Nephron progenitor cell (in vitro differentiated cells): ENCODE data around the gene GLOD4.

Experiments
- DNase-seq: peaks from one replicate; pipeline ENCODE4 v3.0.0; 2021
- H3K27ac Mint-ChIP-seq: 2 replicates; pipeline ENCODE4 v1.8.0; 2021; ENCODE audit warnings: mild to moderate bottlenecking, moderate library complexity, mixed read lengths
- H3K27me3 Mint-ChIP-seq: 2 replicates; pipeline ENCODE4 v1.8.0; 2021; ENCODE audit warnings: mild to moderate bottlenecking, low read depth, mixed read lengths; ENCODE audit not compliant: poor library complexity
- H3K36me3 Mint-ChIP-seq: 2 replicates; pipeline ENCODE4 v1.8.0; 2021; ENCODE audit warnings: low read depth, mixed read lengths
- H3K4me1 Mint-ChIP-seq: 2 replicates; pipeline ENCODE4 v1.8.0; 2021; ENCODE audit warnings: mixed read lengths
- H3K4me3 Mint-ChIP-seq: 2 replicates; pipeline ENCODE4 v1.8.0; 2021; ENCODE audit warnings: mild to moderate bottlenecking, moderate library complexity, mixed read lengths
- H3K9me3 Mint-ChIP-seq: 2 replicates; pipeline ENCODE4 v1.8.0; 2021; ENCODE audit warnings: mild to moderate bottlenecking, moderate library complexity, mixed read lengths
- TF ChIP-seq, protein P1 (sequence below): fragments of 200-600 bp; sonication (generic); IDR thresholded peaks from 2 replicates; pipeline ENCODE4 v1.5.0; 2021; ENCODE audit warnings: antibody characterized with exemption

Gene GLOD4

DNA sequence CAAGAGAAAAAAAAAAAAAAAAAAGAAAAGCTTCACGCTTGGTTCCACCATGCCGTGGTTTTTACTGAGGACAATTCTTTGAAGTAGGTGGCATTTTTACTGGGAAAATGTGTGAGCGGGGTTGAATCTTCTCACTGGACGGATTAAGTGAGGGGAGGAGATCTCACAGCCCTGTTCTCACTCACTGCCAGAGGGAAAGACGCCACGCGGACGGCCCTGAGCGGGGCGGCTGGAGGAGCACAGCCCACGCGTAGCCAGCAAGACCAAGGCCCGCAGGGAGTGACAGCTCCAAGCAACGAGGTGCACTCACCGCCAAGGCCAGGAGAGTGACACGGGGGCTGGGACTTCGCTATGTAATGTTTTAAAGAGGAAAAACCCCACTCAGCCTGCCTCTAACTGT is 43.1 kb upstream of the GLOD4 start:
- no peak for DNase-seq
- peaks cover 8% of the 10 kb centered on the region for H3K9me3 Mint-ChIP-seq
- peak overlapping the region; percentile 73 for H3K27ac Mint-ChIP-seq
- H3K27me3 Mint-ChIP-seq: no peaks in the 10 kb centered on the region
- H3K36me3 Mint-ChIP-seq: peaks cover 44% of the 10 kb centered on the region
- peaks cover 16% of the 10 kb centered on the region for H3K4me1 Mint-ChIP-seq
- H3K4me3 Mint-ChIP-seq: no peak overlapping the region
- TF ChIP-seq, protein P1, sequence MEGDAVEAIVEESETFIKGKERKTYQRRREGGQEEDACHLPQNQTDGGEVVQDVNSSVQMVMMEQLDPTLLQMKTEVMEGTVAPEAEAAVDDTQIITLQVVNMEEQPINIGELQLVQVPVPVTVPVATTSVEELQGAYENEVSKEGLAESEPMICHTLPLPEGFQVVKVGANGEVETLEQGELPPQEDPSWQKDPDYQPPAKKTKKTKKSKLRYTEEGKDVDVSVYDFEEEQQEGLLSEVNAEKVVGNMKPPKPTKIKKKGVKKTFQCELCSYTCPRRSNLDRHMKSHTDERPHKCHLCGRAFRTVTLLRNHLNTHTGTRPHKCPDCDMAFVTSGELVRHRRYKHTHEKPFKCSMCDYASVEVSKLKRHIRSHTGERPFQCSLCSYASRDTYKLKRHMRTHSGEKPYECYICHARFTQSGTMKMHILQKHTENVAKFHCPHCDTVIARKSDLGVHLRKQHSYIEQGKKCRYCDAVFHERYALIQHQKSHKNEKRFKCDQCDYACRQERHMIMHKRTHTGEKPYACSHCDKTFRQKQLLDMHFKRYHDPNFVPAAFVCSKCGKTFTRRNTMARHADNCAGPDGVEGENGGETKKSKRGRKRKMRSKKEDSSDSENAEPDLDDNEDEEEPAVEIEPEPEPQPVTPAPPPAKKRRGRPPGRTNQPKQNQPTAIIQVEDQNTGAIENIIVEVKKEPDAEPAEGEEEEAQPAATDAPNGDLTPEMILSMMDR: no peak

DNA sequence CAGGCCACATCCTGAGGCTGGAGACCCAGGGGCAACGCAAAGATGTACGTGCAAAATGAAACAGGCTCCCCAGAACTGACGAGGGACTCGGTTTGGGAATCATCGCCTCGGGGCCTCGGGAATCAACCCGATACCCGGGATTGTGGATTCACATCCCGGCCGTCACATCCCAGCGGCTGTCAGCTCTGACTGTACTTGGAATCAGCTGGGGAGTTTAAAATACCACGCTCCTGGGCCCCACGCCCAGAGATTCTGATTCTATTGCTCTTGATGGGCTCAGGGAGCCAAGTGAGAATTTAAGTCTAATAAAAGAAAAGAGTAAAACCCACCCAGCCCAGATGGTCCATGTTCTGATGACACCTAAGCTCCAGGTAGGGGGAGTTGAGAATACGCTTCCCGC is 42.3 kb upstream of the GLOD4 start:
- H3K4me3 Mint-ChIP-seq: no peak overlapping the region
- H3K27ac Mint-ChIP-seq: peak overlapping the region; percentile 73
- H3K4me1 Mint-ChIP-seq: peaks cover 13% of the 10 kb centered on the region
- TF ChIP-seq, protein P1: no peak
- H3K36me3 Mint-ChIP-seq: peaks cover 43% of the 10 kb centered on the region
- no peaks in the 10 kb centered on the region for H3K9me3 Mint-ChIP-seq
- H3K27me3 Mint-ChIP-seq: no peaks in the 10 kb centered on the region
- DNase-seq: no peak

DNA sequence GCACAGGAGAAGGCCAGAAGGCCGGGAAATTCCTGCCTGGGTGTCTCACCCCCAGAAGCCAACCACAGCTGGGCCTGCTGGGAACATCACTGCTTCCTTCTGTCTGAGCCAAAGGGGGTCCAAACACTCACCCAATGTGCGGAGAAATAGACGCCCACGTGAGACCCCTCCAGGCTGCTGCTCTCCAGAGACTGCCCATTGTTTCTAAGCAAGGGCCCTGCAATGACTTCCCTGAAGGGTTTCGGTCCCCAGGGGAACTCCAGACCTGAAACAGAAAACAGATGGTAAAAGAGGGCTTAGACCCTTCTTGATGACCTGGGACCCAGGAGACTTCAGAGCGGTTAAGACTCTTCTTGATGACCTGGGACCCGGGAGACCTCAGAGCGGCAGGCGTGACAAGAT is 41.4 kb upstream of the GLOD4 start:
- H3K36me3 Mint-ChIP-seq: peaks cover 47% of the 10 kb centered on the region
- H3K9me3 Mint-ChIP-seq: no peaks in the 10 kb centered on the region
- H3K27me3 Mint-ChIP-seq: no peaks in the 10 kb centered on the region
- TF ChIP-seq, protein P1: no peak
- no peak overlapping the region for H3K4me3 Mint-ChIP-seq
- peaks cover 13% of the 10 kb centered on the region for H3K4me1 Mint-ChIP-seq
- no peak for DNase-seq
- peak overlapping the region; percentile 46 for H3K27ac Mint-ChIP-seq

DNA sequence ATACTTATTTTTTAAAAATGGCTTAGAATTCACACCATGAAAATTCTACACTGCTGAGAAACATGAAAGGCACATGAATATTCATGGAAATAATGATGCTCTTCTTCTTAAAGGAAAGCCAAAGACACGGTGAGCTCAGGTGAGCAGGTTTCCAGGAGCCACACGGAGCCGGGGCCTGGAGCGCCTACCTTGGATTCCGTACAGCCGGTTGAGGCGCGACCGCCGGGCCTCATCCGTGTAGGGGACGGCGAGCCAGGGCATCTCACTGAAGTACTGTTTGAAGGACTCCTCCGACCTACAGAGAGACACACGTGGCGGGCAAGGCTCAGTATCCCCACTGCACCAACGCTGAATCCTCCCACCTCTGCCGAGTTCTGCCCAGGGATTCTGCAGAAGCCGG is 37.2 kb upstream of the GLOD4 start:
- Mint-ChIP-seq H3K27me3 (no peaks in the 10 kb centered on the region), H3K27ac (no peak overlapping the region), H3K36me3 (peaks cover 60% of the 10 kb centered on the region), H3K4me1 (no peaks in the 10 kb centered on the region), H3K9me3 (no peaks in the 10 kb centered on the region), H3K4me3 (no peak overlapping the region)
- TF ChIP-seq, protein P1: no peak
- no peak for DNase-seq

DNA sequence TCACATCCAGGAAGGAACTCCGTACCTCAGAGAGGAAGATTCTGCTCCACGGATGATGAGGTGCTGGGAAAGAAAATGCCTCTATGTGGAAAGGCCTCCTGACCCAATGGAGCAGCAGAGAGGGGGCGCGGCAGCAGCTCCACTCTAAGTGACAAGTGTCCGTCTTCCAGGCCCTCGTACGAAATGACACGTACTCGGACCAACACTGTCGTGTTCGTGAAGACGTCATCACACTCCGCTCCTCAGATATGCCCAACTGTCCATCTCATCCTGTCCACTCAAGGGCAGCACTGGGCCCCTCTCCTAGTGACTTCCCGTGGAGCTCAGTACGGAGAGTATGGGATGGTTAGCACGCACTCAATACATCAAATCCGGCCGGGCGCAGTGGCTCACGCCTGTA is 32.3 kb upstream of the GLOD4 start:
- Mint-ChIP-seq H3K36me3 (peaks cover 67% of the 10 kb centered on the region), H3K27ac (peak overlapping the region; percentile 34), H3K27me3 (no peaks in the 10 kb centered on the region), H3K9me3 (no peaks in the 10 kb centered on the region), H3K4me3 (no peak overlapping the region), H3K4me1 (peaks cover 15% of the 10 kb centered on the region)
- DNase-seq: no peak
- TF ChIP-seq, protein P1: no peak

DNA sequence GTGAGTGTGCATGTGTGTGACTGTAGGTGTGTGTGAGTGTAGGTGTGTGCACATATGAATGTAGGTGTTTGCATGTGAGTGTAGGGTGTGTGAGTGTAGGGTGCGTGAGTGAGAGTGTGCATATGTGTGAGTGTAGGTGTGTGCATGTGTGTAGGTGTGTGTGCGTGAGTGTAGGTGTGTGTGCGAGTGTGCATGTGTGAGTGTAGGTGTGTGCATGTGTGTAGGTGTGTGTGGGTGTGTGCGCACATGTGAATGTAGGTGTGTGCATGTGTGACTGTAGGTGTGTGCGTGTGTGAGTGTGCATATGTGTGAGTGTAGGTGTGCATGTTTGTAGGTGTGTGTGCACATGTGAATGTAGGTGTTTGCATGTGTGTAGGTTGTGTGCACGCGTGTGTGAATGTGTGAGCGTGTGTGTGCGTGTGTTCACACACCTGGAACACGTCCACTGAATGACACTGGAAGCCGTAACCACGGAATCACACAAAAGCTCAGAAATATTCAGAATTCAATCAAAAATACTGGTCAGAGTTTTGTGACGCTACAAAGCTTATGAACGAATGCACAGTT is 30.6 kb upstream of the GLOD4 start:
- peak overlapping the region; percentile 89 for H3K27ac Mint-ChIP-seq
- peaks cover 15% of the 10 kb centered on the region for H3K4me1 Mint-ChIP-seq

More for the DNA sequence above, 30.6 kb upstream of the GLOD4 start:
- TF ChIP-seq, protein P1: no peak
- H3K27me3 Mint-ChIP-seq: no peaks in the 10 kb centered on the region
- DNase-seq: no peak
- no peaks in the 10 kb centered on the region for H3K9me3 Mint-ChIP-seq
- peaks cover 62% of the 10 kb centered on the region for H3K36me3 Mint-ChIP-seq
- no peak overlapping the region for H3K4me3 Mint-ChIP-seq
